HEK293 (cell line): ENCODE measurements around the gene ARHGAP10.
A peak's percentile ranks its signal among the peaks of the same experiment; 100 is the strongest.

ENCODE experiments used
- CTCF ChIA-PET: fragments of 350-600 bp; formaldehyde crosslinking; extraction: SDS; loops from one replicate; lab custom pipeline; 2021; ENCODE audit warnings: antibody characterized with exemption; lab: Yijun Ruan, JAX
- POLR2A ChIA-PET: fragments of 300-600 bp; formaldehyde crosslinking; extraction: SDS; loops from one replicate; lab custom pipeline; 2020; ENCODE audit warnings: antibody characterized with exemption, inconsistent platforms; lab: Yijun Ruan, JAX
- H3K27ac ChIP-seq: fragments of 200-500 bp; sonication (Bioruptor generic); 2 replicates; pipeline ENCODE4 v1.5.1; 2014; ENCODE audit warnings: low read depth, low read length, control low read depth, inconsistent platforms; ENCODE audit errors: extremely low read depth
- H3K36me3 ChIP-seq, 2 experiments: fragments of 200-500 bp in 1 of 2; sonication (Bioruptor generic) in 1 of 2; 1 replicate in 1 of 2; 2 replicates in 1 of 2; pipeline ENCODE4 v1.5.1; 2014 to 2017; ENCODE audit warnings: inconsistent platforms in 2 of 2, low read length in 2 of 2; ENCODE audit not compliant: control insufficient read depth in 2 of 2, insufficient read depth in 1 of 2
- H3K4me1 ChIP-seq: fragments of 200-500 bp; sonication (Bioruptor generic); 2 replicates; pipeline ENCODE4 v1.5.1; 2014; ENCODE audit warnings: mild to moderate bottlenecking, low read length, inconsistent platforms; ENCODE audit not compliant: control insufficient read depth, insufficient read depth
- H3K4me3 ChIP-seq: 2 replicates; pipeline ENCODE4 v1.5.1; 2011; ENCODE audit warnings: low read depth, mild to moderate bottlenecking, control low read depth, low read length, moderate library complexity
- H3K9me3 ChIP-seq: fragments of 200-500 bp; sonication (Bioruptor generic); 2 replicates; pipeline ENCODE4 v1.5.1; 2014; ENCODE audit warnings: low read depth, low read length, inconsistent platforms; ENCODE audit not compliant: control insufficient read depth, insufficient read depth
- ATF2 ChIP-seq: fragments of 450-650 bp; formaldehyde crosslinking; IDR thresholded peaks from 2 replicates; pipeline ENCODE4 v1.5.1; 2016; ENCODE audit warnings: missing biosample characterization, missing genetic modification characterization, low read depth
- BCL11A ChIP-seq: fragments of 450-650 bp; formaldehyde crosslinking; IDR thresholded peaks from 2 replicates; pipeline ENCODE4 v1.5.1; 2016; ENCODE audit warnings: low read depth, missing biosample characterization, missing genetic modification characterization
- EGR2 ChIP-seq: fragments of 450-650 bp; formaldehyde crosslinking; IDR thresholded peaks from 2 replicates; pipeline ENCODE4 v1.5.1; 2016; ENCODE audit warnings: low read depth, missing biosample characterization, missing genetic modification characterization
- FEZF1 ChIP-seq: fragments of 450-650 bp; formaldehyde crosslinking; IDR thresholded peaks from 2 replicates; pipeline ENCODE4 v1.5.1; 2016; ENCODE audit warnings: missing biosample characterization, missing genetic modification characterization
- KLF17 ChIP-seq: fragments of 450-650 bp; formaldehyde crosslinking; IDR thresholded peaks from 2 replicates; pipeline ENCODE4 v1.5.1; 2016; ENCODE audit warnings: missing biosample characterization, missing genetic modification characterization
- MZF1 ChIP-seq: fragments of 450-650 bp; formaldehyde crosslinking; IDR thresholded peaks from 2 replicates; pipeline ENCODE4 v1.5.1; 2017; ENCODE audit warnings: missing biosample characterization, missing genetic modification characterization, borderline replicate concordance
- OSR2 ChIP-seq: fragments of 450-650 bp; formaldehyde crosslinking; IDR thresholded peaks from 2 replicates; pipeline ENCODE4 v1.5.1; 2016; ENCODE audit warnings: missing biosample characterization, missing genetic modification characterization
- PRDM6 ChIP-seq: fragments of 450-650 bp; formaldehyde crosslinking; IDR thresholded peaks from 2 replicates; pipeline ENCODE4 v1.5.1; 2017; ENCODE audit warnings: missing biosample characterization, missing genetic modification characterization
- SCRT1 ChIP-seq: fragments of 450-650 bp; formaldehyde crosslinking; IDR thresholded peaks from 2 replicates; pipeline ENCODE4 v1.5.1; 2016; ENCODE audit warnings: missing biosample characterization, missing genetic modification characterization, borderline replicate concordance
- WT1 ChIP-seq: fragments of 450-650 bp; formaldehyde crosslinking; IDR thresholded peaks from 2 replicates; pipeline ENCODE4 v1.5.1; 2016; ENCODE audit warnings: missing biosample characterization, missing genetic modification characterization
- ZBTB17 ChIP-seq: fragments of 450-650 bp; formaldehyde crosslinking; IDR thresholded peaks from 2 replicates; pipeline ENCODE4 v1.5.1; 2016; ENCODE audit warnings: missing biosample characterization, missing genetic modification characterization
- ZBTB48 ChIP-seq: fragments of 450-650 bp; formaldehyde crosslinking; IDR thresholded peaks from 2 replicates; pipeline ENCODE4 v1.5.1; 2016; ENCODE audit warnings: missing biosample characterization, missing genetic modification characterization
- ZBTB8A ChIP-seq: fragments of 450-650 bp; formaldehyde crosslinking; IDR thresholded peaks from 2 replicates; pipeline ENCODE4 v1.5.1; 2016; ENCODE audit warnings: missing biosample characterization, missing genetic modification characterization
- ZFP69B ChIP-seq: fragments of 450-650 bp; formaldehyde crosslinking; IDR thresholded peaks from 2 replicates; pipeline ENCODE4 v1.5.1; 2016; ENCODE audit warnings: missing biosample characterization, missing genetic modification characterization
- ZIC2 ChIP-seq: fragments of 450-650 bp; formaldehyde crosslinking; IDR thresholded peaks from 2 replicates; pipeline ENCODE4 v1.5.1; 2016; ENCODE audit warnings: missing biosample characterization, missing genetic modification characterization
- ZNF174 ChIP-seq: fragments of 450-650 bp; formaldehyde crosslinking; IDR thresholded peaks from 2 replicates; pipeline ENCODE4 v1.5.0; 2017; ENCODE audit warnings: missing biosample characterization, mild to moderate bottlenecking, missing genetic modification characterization
- ZNF24 ChIP-seq: fragments of 450-650 bp; formaldehyde crosslinking; IDR thresholded peaks from 2 replicates; pipeline ENCODE4 v1.5.1; 2016; ENCODE audit warnings: missing biosample characterization, missing genetic modification characterization
- ZNF354C ChIP-seq: fragments of 450-650 bp; formaldehyde crosslinking; IDR thresholded peaks from 2 replicates; pipeline ENCODE4 v1.5.1; 2016; ENCODE audit warnings: missing biosample characterization, missing genetic modification characterization, low read depth, borderline replicate concordance
- ZNF362 ChIP-seq: fragments of 450-650 bp; formaldehyde crosslinking; IDR thresholded peaks from 2 replicates; pipeline ENCODE4 v1.5.1; 2016; ENCODE audit warnings: missing biosample characterization, missing genetic modification characterization
- ZNF398 ChIP-seq: fragments of 450-650 bp; formaldehyde crosslinking; IDR thresholded peaks from 2 replicates; pipeline ENCODE4 v1.5.1; 2017; ENCODE audit warnings: missing biosample characterization, missing genetic modification characterization
- ZNF423 ChIP-seq: fragments of 450-650 bp; formaldehyde crosslinking; IDR thresholded peaks from 2 replicates; pipeline ENCODE4 v1.5.1; 2016; ENCODE audit warnings: missing biosample characterization, missing genetic modification characterization
- ZNF48 ChIP-seq: fragments of 450-650 bp; formaldehyde crosslinking; IDR thresholded peaks from 2 replicates; pipeline ENCODE4 v1.5.1; 2016; ENCODE audit warnings: missing biosample characterization, missing genetic modification characterization
- ZNF510 ChIP-seq: fragments of 450-650 bp; formaldehyde crosslinking; IDR thresholded peaks from 2 replicates; pipeline ENCODE4 v1.5.1; 2018; ENCODE audit warnings: mild to moderate bottlenecking, missing genetic modification characterization, missing biosample characterization; ENCODE audit not compliant: insufficient replicate concordance
- ZNF558 ChIP-seq: fragments of 450-650 bp; formaldehyde crosslinking; IDR thresholded peaks from 2 replicates; pipeline ENCODE4 v1.5.1; 2016; ENCODE audit warnings: missing biosample characterization, missing genetic modification characterization
- ZNF580 ChIP-seq: fragments of 450-650 bp; formaldehyde crosslinking; IDR thresholded peaks from 2 replicates; pipeline ENCODE4 v1.5.1; 2016; ENCODE audit warnings: missing biosample characterization, missing genetic modification characterization
- ZNF610 ChIP-seq: fragments of 450-650 bp; formaldehyde crosslinking; IDR thresholded peaks from 2 replicates; pipeline ENCODE4 v1.5.1; 2016; ENCODE audit warnings: missing biosample characterization, missing genetic modification characterization, borderline replicate concordance
- ZNF660 ChIP-seq: fragments of 450-650 bp; IDR thresholded peaks from 2 replicates; pipeline ENCODE4 v1.5.1; 2018; ENCODE audit warnings: missing biosample characterization, mild to moderate bottlenecking, missing genetic modification characterization
- ZXDB ChIP-seq: fragments of 450-650 bp; formaldehyde crosslinking; IDR thresholded peaks from 2 replicates; pipeline ENCODE4 v1.5.1; 2016; ENCODE audit warnings: missing biosample characterization, missing genetic modification characterization

Gene ARHGAP10

GRCh38 chr4:147814376-147814775, 82.5 kb downstream of the ARHGAP10 start:
- no peak overlapping the region for H3K4me3 ChIP-seq
- TF ChIP-seq ZXDB (tag by site-specific recombination), result 0 out of 2 replicates have a peak, but pooled peaks have one; percentile 13
- TF ChIP-seq ZNF423 (tag by site-specific recombination), result no peak
- no peak for TF ChIP-seq ZBTB48 (tag by site-specific recombination)
- TF ChIP-seq EGR2 (tag by site-specific recombination), result 0 out of 2 replicates have a peak, but pooled peaks have one; percentile 35
- TF ChIP-seq ZNF610, result no peak
- TF ChIP-seq ZFP69B, result no peak
- TF ChIP-seq SCRT1 (tag by site-specific recombination), result no peak
- TF ChIP-seq ZNF510 (tag by site-specific recombination), result no peak
- peak; percentile 97 for TF ChIP-seq WT1 (tag by site-specific recombination)
- no peak for TF ChIP-seq ZNF48 (tag by site-specific recombination)
- TF ChIP-seq ZNF174 (tag by site-specific recombination), result no peak
- TF ChIP-seq KLF17 (tag by site-specific recombination), result no peak
- no peak for TF ChIP-seq ZNF558 (tag by site-specific recombination)
- no peak for TF ChIP-seq ZNF362
- TF ChIP-seq ZNF354C, result no peak
- peak; percentile 76; the same call in 1 of the 2 replicates for TF ChIP-seq OSR2 (tag by site-specific recombination)
- peak; percentile 74 for TF ChIP-seq FEZF1 (tag by site-specific recombination)
- TF ChIP-seq ZNF24, result no peak
- TF ChIP-seq BCL11A (tag by site-specific recombination), result no peak
- TF ChIP-seq ATF2 (tag by site-specific recombination), result no peak; the same call in 1 of the 2 replicates
- peak; percentile 45; the same call in 1 of the 2 replicates for TF ChIP-seq PRDM6
- no peak for TF ChIP-seq ZNF660 (tag by site-specific recombination)
- TF ChIP-seq MZF1, result no peak
- TF ChIP-seq ZBTB17 (tag by site-specific recombination), result no peak
- no peak for TF ChIP-seq ZIC2 (tag by site-specific recombination)
- no peak for TF ChIP-seq ZNF398 (tag by site-specific recombination)
- no peak for TF ChIP-seq ZBTB8A (tag by site-specific recombination)
- no peak for TF ChIP-seq ZNF580 (tag by site-specific recombination)
- TF ChIP-seq, all 188 proteins: peak for 6
- peaks cover 31% of the 10 kb centered on the region for H3K4me1 ChIP-seq
- CTCF ChIA-PET, result no interaction called here
- H3K9me3 ChIP-seq, result no peaks in the 10 kb centered on the region
- peak overlapping the region; percentile 43; the same call in 1 of the 2 replicates for H3K27ac ChIP-seq
- POLR2A ChIA-PET, result no interaction called here
- no peaks in the 10 kb centered on the region for H3K36me3 ChIP-seq
